ENCODE results near the gene ANKRD27.
A peak's percentile ranks its signal among the peaks of the same experiment; 100 is the strongest.

The ANKRD27 gene

DNA sequence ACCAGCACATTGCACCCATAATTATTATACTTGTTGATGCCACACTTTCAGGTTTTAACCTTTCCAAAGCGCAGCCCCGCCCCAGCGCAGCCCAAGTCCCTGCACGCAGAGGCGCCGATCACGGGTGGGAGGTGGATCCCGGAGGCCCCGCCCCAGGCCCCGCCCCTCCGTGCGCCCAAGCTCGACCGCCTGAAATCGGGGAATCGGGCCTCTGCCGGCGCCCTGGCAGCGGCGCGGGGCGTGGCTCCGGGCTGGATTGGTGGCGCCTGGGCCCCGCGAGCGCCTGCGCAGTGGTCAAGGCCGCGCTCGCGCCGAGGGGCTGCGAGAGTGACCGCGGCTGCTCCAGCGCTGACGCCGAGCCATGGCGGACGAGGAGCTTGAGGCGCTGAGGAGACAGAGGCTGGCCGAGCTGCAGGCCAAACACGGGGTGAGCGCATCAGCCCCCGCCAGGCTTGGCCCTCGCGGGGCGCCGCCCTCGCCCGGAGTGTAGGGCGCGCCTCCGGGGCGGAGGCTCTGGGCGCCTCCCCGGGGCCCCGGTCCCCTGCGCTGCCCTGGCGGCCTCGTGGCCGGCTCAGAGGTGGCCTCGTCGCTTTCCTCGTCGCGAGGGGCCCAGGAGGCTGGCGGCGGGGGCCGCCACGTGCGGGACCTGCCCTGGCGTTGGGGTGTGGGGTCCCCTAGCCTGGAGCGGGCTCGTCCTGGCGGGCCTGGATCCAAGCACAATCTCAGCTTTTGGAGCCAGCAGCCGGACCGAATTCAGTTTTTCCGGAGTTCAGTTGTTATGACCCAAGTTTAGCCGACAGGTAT is 93.9 kb downstream of the ANKRD27 start, which contains the start of gene PDCD5 (continued):
- TF ChIP-seq ZNF518A (tag by site-specific recombination; conservative IDR thresholded peaks at IDR 0.05; ENCODE audit: low read depth) = no peak; the same call in 1 of the 2 replicates
- peak; percentile 46; the same call in 1 of the 2 replicates for TF ChIP-seq ZNF501 (tag by site-specific recombination; IDR thresholded peaks at IDR 0.05)
- TF ChIP-seq, protein P1, sequence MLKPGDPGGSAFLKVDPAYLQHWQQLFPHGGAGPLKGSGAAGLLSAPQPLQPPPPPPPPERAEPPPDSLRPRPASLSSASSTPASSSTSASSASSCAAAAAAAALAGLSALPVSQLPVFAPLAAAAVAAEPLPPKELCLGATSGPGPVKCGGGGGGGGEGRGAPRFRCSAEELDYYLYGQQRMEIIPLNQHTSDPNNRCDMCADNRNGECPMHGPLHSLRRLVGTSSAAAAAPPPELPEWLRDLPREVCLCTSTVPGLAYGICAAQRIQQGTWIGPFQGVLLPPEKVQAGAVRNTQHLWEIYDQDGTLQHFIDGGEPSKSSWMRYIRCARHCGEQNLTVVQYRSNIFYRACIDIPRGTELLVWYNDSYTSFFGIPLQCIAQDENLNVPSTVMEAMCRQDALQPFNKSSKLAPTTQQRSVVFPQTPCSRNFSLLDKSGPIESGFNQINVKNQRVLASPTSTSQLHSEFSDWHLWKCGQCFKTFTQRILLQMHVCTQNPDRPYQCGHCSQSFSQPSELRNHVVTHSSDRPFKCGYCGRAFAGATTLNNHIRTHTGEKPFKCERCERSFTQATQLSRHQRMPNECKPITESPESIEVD (tag by site-specific recombination; IDR thresholded peaks at IDR 0.05) = no peak
- no peak; the same call in 1 of the 2 replicates for TF ChIP-seq ZBTB10 (tag by site-specific recombination; IDR thresholded peaks at IDR 0.05)
- no peak for TF ChIP-seq ZSCAN16 (tag by site-specific recombination; IDR thresholded peaks at IDR 0.05)
- TF ChIP-seq, protein P2, sequence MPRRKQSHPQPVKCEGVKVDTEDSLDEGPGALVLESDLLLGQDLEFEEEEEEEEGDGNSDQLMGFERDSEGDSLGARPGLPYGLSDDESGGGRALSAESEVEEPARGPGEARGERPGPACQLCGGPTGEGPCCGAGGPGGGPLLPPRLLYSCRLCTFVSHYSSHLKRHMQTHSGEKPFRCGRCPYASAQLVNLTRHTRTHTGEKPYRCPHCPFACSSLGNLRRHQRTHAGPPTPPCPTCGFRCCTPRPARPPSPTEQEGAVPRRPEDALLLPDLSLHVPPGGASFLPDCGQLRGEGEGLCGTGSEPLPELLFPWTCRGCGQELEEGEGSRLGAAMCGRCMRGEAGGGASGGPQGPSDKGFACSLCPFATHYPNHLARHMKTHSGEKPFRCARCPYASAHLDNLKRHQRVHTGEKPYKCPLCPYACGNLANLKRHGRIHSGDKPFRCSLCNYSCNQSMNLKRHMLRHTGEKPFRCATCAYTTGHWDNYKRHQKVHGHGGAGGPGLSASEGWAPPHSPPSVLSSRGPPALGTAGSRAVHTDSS (tag by site-specific recombination; IDR thresholded peaks at IDR 0.05) = peak; percentile 44; the same call in 1 of the 2 replicates
- no peak for TF ChIP-seq ZNF701 (tag by site-specific recombination; IDR thresholded peaks at IDR 0.05)
- 0 out of 2 replicates have a peak, but pooled peaks have one; percentile 19 for TF ChIP-seq ZBTB11 (tag by site-specific recombination; conservative IDR thresholded peaks at IDR 0.05; ENCODE audit: low read depth)
- TF ChIP-seq REST (tag by site-specific recombination; IDR thresholded peaks at IDR 0.05) = no peak
- TF ChIP-seq ZNF600 (tag by site-specific recombination; IDR thresholded peaks at IDR 0.05) = no peak
- TF ChIP-seq ZNF792 (tag by site-specific recombination; IDR thresholded peaks at IDR 0.05) = peak; percentile 65; the same call in 1 of the 2 replicates
- peak; percentile 48; the same call in 1 of the 2 replicates for TF ChIP-seq MZF1 (tag by site-specific recombination; IDR thresholded peaks at IDR 0.05; ENCODE audit: borderline replicate concordance)
- TF ChIP-seq ATF2 (tag by site-specific recombination; IDR thresholded peaks at IDR 0.05; ENCODE audit: low read depth) = no peak
- TF ChIP-seq ZNF544 (tag by site-specific recombination; IDR thresholded peaks at IDR 0.05) = no peak
- TF ChIP-seq, protein P3, sequence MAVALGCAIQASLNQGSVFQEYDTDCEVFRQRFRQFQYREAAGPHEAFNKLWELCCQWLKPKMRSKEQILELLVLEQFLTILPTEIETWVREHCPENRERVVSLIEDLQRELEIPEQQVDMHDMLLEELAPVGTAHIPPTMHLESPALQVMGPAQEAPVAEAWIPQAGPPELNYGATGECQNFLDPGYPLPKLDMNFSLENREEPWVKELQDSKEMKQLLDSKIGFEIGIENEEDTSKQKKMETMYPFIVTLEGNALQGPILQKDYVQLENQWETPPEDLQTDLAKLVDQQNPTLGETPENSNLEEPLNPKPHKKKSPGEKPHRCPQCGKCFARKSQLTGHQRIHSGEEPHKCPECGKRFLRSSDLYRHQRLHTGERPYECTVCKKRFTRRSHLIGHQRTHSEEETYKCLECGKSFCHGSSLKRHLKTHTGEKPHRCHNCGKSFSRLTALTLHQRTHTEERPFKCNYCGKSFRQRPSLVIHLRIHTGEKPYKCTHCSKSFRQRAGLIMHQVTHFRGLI (tag by site-specific recombination; IDR thresholded peaks at IDR 0.05) = no peak

All from HEK293 (cell line).